Uterus (tissue), 2 donors: ENCODE results near the gene FAAP20.

Experiments
- CTCF ChIP-seq, 4 experiments: fragments of 200-600 bp in 2 of 4; fragments of 450-650 bp in 2 of 4; sonication (generic) in 2 of 4; IDR thresholded peaks; one replicate each; pipeline ENCODE4 v1.5.1; 2016 to 2019; ENCODE audit warnings: antibody characterized with exemption in 4 of 4, mild to moderate bottlenecking in 2 of 4, moderate library complexity in 1 of 4
- POLR2A ChIP-seq, 2 donors: fragments of 450-650 bp; IDR thresholded peaks; one replicate each; pipeline ENCODE4 v1.6.1; 2016; ENCODE audit warnings: antibody characterized with exemption in 2 of 2, mild to moderate bottlenecking in 1 of 2, moderate library complexity in 1 of 2

GRCh38 chr1:2233997-2234761 is 39.6 kb upstream of the FAAP20 start:
- no peak for TF ChIP-seq CTCF (IDR thresholded peaks at IDR 0.05)
- TF ChIP-seq POLR2A (IDR thresholded peaks at IDR 0.05), result peak in 1 of 2 donors; percentile 45
